ENCODE results near the gene DGLUCY.

GRCh38 chr14:91267965-91268437 lies 154.1 kb downstream of the DGLUCY start:
- TF ChIP-seq CTCF (conservative IDR thresholded peaks at IDR 0.05; ENCODE audit: low read depth, low read length) (no peak), EZH2 (IDR thresholded peaks at IDR 0.05; ENCODE audit: borderline replicate concordance, low read depth, low read length, poor library complexity, severe bottlenecking) (no peak)
